ENCODE data around the gene TBCK. TPM values are rescaled to one million over a fixed set of nuclear protein-coding genes. Genes with fewer than 3 reads are reported as not detected.

TBCK gene
- polyA plus RNA-seq, 1 of the 3 experiments (the other 2 are of a cell fraction), result 14.6 TPM

- ChIA-PET CTCF (interaction anchor here (1.6 kb wide), 1 partner anchor 30 kb away, joined by 3 read pairs; no protein-coding TSS in a partner anchor), POLR2A (no interaction called here)
- Histone ChIP-seq H3K36me3 (replicated peaks in 1 of 2; ENCODE audit: control insufficient read depth in 1 of 2, insufficient read depth in 2 of 2, low read length in 1 of 2) (peaks cover 4 to 5% of the 10 kb centered on the region in 2 experiments), H2AFZ (ENCODE audit: low read depth) (no peak overlapping the region), H3K79me2 (ENCODE audit: insufficient read depth) (no peaks in the 10 kb centered on the region), H3K9ac (no peak overlapping the region), H4K20me1 (ENCODE audit: insufficient read depth) (no peaks in the 10 kb centered on the region), H3K9me3 (peaks cover 6% of the 10 kb centered on the region; the same call in 1 of the 2 replicates), H3K4me2 (no peak overlapping the region), H3F3A (replicated peaks; ENCODE audit: insufficient read depth) (no peaks in the 10 kb centered on the region), H3K4me1 (ENCODE audit: control insufficient read depth in 1 of 2, insufficient read depth in 2 of 2, low read depth in 1 of 2, low read length in 1 of 2) (no peaks in the 10 kb centered on the region; a peak in 1 of 4 replicates), H3K27ac (ENCODE audit: low read depth in 2 of 2, low read length in 1 of 2) (no peak overlapping the region), H3K9me2 (no peaks in the 10 kb centered on the region), H3K27me3 (ENCODE audit: insufficient read depth) (no peaks in the 10 kb centered on the region), H3K4me3 (ENCODE audit: low read depth in 2 of 2, low read length in 1 of 2) (no peak overlapping the region)
- WGBS (ENCODE audit: low lambda C conversion rate), result 93% methylated on average over 5 of the region's 24 CpGs
- no peak for TF ChIP-seq MEF2A (IDR thresholded peaks at IDR 0.05; ENCODE audit: borderline replicate concordance, low read depth)
- TF ChIP-seq IRF3 (IDR thresholded peaks at IDR 0.05; ENCODE audit: low read depth, low read length), result no peak
- no peak for TF ChIP-seq NRF1 (IDR thresholded peaks at IDR 0.05; ENCODE audit: low read depth, low read length)
- TF ChIP-seq TEAD4 (IDR thresholded peaks at IDR 0.05; ENCODE audit: borderline replicate concordance, insufficient read depth), result no peak
- TF ChIP-seq TAF1 (IDR thresholded peaks at IDR 0.05; ENCODE audit: borderline replicate concordance, low read depth, low read length), result no peak
- TF ChIP-seq SIN3A (IDR thresholded peaks at IDR 0.05; ENCODE audit: borderline replicate concordance, low read depth, low read length), result no peak
- no peak for TF ChIP-seq USF2 (IDR thresholded peaks at IDR 0.05; ENCODE audit: borderline replicate concordance, low read depth, low read length)
- TF ChIP-seq GATA2 (CRISPR knock-in tag; IDR thresholded peaks at IDR 0.05), result no peak
- no peak for TF ChIP-seq PBX3 (IDR thresholded peaks at IDR 0.05)
- no peak for TF ChIP-seq EP300 (IDR thresholded peaks at IDR 0.05; ENCODE audit: borderline replicate concordance in 1 of 2, low read depth in 1 of 2, low read length in 1 of 2)
- no peak for DNase-seq
These were observed 223.5 kb downstream of the TBCK start for GRCh38 chr4:106092361-106093040.

GRCh38 chr4:106090826-106091225 lies 225.2 kb downstream of the TBCK start:
- H3K4me1 ChIP-seq (ENCODE audit: control insufficient read depth in 1 of 2, insufficient read depth in 2 of 2, low read depth in 1 of 2, low read length in 1 of 2), result no peaks in the 10 kb centered on the region; a peak in 1 of 4 replicates
- TF ChIP-seq RXRA (IDR thresholded peaks at IDR 0.05; ENCODE audit: borderline replicate concordance, low read depth) (no peak), CTCF (IDR thresholded peaks at IDR 0.05) (no peak), MXI1 (IDR thresholded peaks at IDR 0.05; ENCODE audit: low read depth, low read length) (no peak), USF1 (IDR thresholded peaks at IDR 0.05; ENCODE audit: borderline replicate concordance, low read depth) (no peak), EP300 (IDR thresholded peaks at IDR 0.05; ENCODE audit: borderline replicate concordance in 1 of 2, low read depth in 1 of 2, low read length in 1 of 2) (no peak), FOXM1 (IDR thresholded peaks at IDR 0.05; ENCODE audit: low read depth) (no peak), FOXJ3 (CRISPR knock-in tag; IDR thresholded peaks at IDR 0.05) (no peak), IRF3 (IDR thresholded peaks at IDR 0.05; ENCODE audit: low read depth, low read length) (no peak), NRF1 (IDR thresholded peaks at IDR 0.05; ENCODE audit: low read depth, low read length) (no peak), TAF1 (IDR thresholded peaks at IDR 0.05; ENCODE audit: borderline replicate concordance, low read depth, low read length) (no peak), YY1 (IDR thresholded peaks at IDR 0.05; ENCODE audit: low read depth) (no peak), ELF1 (IDR thresholded peaks at IDR 0.05) (no peak), TEAD4 (IDR thresholded peaks at IDR 0.05; ENCODE audit: borderline replicate concordance, insufficient read depth) (no peak), JUND (IDR thresholded peaks at IDR 0.05) (no peak), MEF2A (IDR thresholded peaks at IDR 0.05; ENCODE audit: borderline replicate concordance, low read depth) (no peak)

More at GRCh38 chr4:106090826-106091225, 225.2 kb downstream of the TBCK start:
- peaks cover 6% of the 10 kb centered on the region; the same call in 1 of the 2 replicates for H3K9me3 ChIP-seq
- no peak overlapping the region for H3K4me3 ChIP-seq (ENCODE audit: low read depth in 2 of 2, low read length in 1 of 2)
- H3K27ac ChIP-seq (ENCODE audit: low read depth in 2 of 2, low read length in 1 of 2), result no peak overlapping the region
- no peaks in the 10 kb centered on the region for H3K27me3 ChIP-seq (ENCODE audit: insufficient read depth)
- no peak for DNase-seq
- H3F3A ChIP-seq (replicated peaks; ENCODE audit: insufficient read depth), result no peaks in the 10 kb centered on the region
- H4K20me1 ChIP-seq (ENCODE audit: insufficient read depth), result no peaks in the 10 kb centered on the region
- H3K79me2 ChIP-seq (ENCODE audit: insufficient read depth), result no peaks in the 10 kb centered on the region
- CTCF ChIA-PET, result no interaction called here
- H3K9me2 ChIP-seq, result no peaks in the 10 kb centered on the region
- H3K9ac ChIP-seq, result no peak overlapping the region
- H3K4me2 ChIP-seq, result no peak overlapping the region
- H2AFZ ChIP-seq (ENCODE audit: low read depth), result no peak overlapping the region
- peaks cover 4 to 5% of the 10 kb centered on the region in 2 experiments for H3K36me3 ChIP-seq (replicated peaks in 1 of 2; ENCODE audit: control insufficient read depth in 1 of 2, insufficient read depth in 2 of 2, low read length in 1 of 2)
- POLR2A ChIA-PET, result no interaction called here

Data from SK-N-SH (cell line).